Measurements from ENCODE around the gene MUC2.

MUC2 gene

GRCh38 chr11:1109101-1109917, 34.6 kb downstream of the MUC2 start:
- H3K27me3 ChIP-seq (ENCODE audit: control insufficient read depth in 3 of 3, insufficient read depth in 3 of 3, low read depth in 1 of 3, low read length in 3 of 3) = peaks cover 0 to 1% (median 0%) of the 10 kb centered on the region in 3 experiments
- H3K27ac ChIP-seq (replicated peaks; ENCODE audit: low read length) = no peak overlapping the region
- no peak overlapping the region for H3K4me3 ChIP-seq (ENCODE audit: low read length in 2 of 2)
- no peak overlapping the region for H2BK5ac ChIP-seq (ENCODE audit: low read length)
- no peaks in the 10 kb centered on the region for H3K79me1 ChIP-seq (ENCODE audit: low read depth, low read length)
- no peak overlapping the region for H2BK120ac ChIP-seq (ENCODE audit: low read depth, low read length)
- H3K36me3 ChIP-seq (replicated peaks in 1 of 2; ENCODE audit: control insufficient read depth in 2 of 2, insufficient read depth in 2 of 2, low read length in 2 of 2) = no peaks in the 10 kb centered on the region
- H3K18ac ChIP-seq (ENCODE audit: low read length) = peak overlapping the region; percentile 85
- no peak overlapping the region for H2AFZ ChIP-seq (ENCODE audit: low read length)
- H3K4ac ChIP-seq (ENCODE audit: low read length) = no peak overlapping the region
- peak overlapping the region; percentile 49 for H2BK15ac ChIP-seq (ENCODE audit: low read length)
- no peak overlapping the region for H3K23ac ChIP-seq (ENCODE audit: low read depth, low read length, poor library complexity)
- peak overlapping the region; percentile 22 for H2BK12ac ChIP-seq (ENCODE audit: low read length)
- peaks cover 0 to 7% of the 10 kb centered on the region in 2 donors for H3K9me3 ChIP-seq (replicated peaks in 1 of 2; ENCODE audit: control insufficient read depth in 2 of 2, insufficient read depth in 1 of 2, low read depth in 1 of 2, low read length in 2 of 2)
- H4K8ac ChIP-seq (ENCODE audit: low read depth, low read length) = no peak overlapping the region
- no peak overlapping the region for H3K9ac ChIP-seq (ENCODE audit: low read depth, low read length, poor library complexity)
- peak overlapping the region; percentile 71 for H3K14ac ChIP-seq (ENCODE audit: low read length)
- WGBS, 2 donors (ENCODE audit: extremely low coverage in 2 of 2, insufficient read length in 2 of 2, insufficient replicate concordance in 1 of 2) = no CpG with 5 or more reads among the region's 28 CpGs
- no peaks in the 10 kb centered on the region for H3K4me1 ChIP-seq (ENCODE audit: control insufficient read depth in 2 of 2, insufficient read depth in 1 of 2, low read depth in 1 of 2, low read length in 2 of 2)
- H2AK5ac ChIP-seq (ENCODE audit: low read depth, low read length) = peak overlapping the region; percentile 43
- H4K91ac ChIP-seq (ENCODE audit: low read depth, low read length, poor library complexity) = no peak overlapping the region
- no peak overlapping the region for H3K4me2 ChIP-seq (ENCODE audit: insufficient read depth, low read length, poor library complexity, severe bottlenecking)
- DNase-seq (ENCODE audit: low spot score) = no peak

GRCh38 chr11:1109918-1110705, 35.4 kb downstream of the MUC2 start:
- H3K36me3 ChIP-seq (replicated peaks in 1 of 2; ENCODE audit: control insufficient read depth in 2 of 2, insufficient read depth in 2 of 2, low read length in 2 of 2) = no peaks in the 10 kb centered on the region
- no peak overlapping the region for H2BK12ac ChIP-seq (ENCODE audit: low read length)
- no peak overlapping the region for H3K14ac ChIP-seq (ENCODE audit: low read length)
- H3K4me3 ChIP-seq (ENCODE audit: low read length in 2 of 2) = no peak overlapping the region
- H3K4me1 ChIP-seq (ENCODE audit: control insufficient read depth in 2 of 2, insufficient read depth in 1 of 2, low read depth in 1 of 2, low read length in 2 of 2) = no peaks in the 10 kb centered on the region
- H3K27me3 ChIP-seq (ENCODE audit: control insufficient read depth in 3 of 3, insufficient read depth in 3 of 3, low read depth in 1 of 3, low read length in 3 of 3) = peaks cover 0 to 1% (median 0%) of the 10 kb centered on the region in 3 experiments
- H2BK120ac ChIP-seq (ENCODE audit: low read depth, low read length) = no peak overlapping the region
- no peaks in the 10 kb centered on the region for H3K79me1 ChIP-seq (ENCODE audit: low read depth, low read length)
- no CpG with 5 or more reads among the region's 39 CpGs for WGBS, 2 donors (ENCODE audit: extremely low coverage in 2 of 2, insufficient read length in 2 of 2, insufficient replicate concordance in 1 of 2)
- DNase-seq (ENCODE audit: low spot score) = no peak
- H3K4ac ChIP-seq (ENCODE audit: low read length) = no peak overlapping the region
- H4K8ac ChIP-seq (ENCODE audit: low read depth, low read length) = no peak overlapping the region
- H3K27ac ChIP-seq (replicated peaks; ENCODE audit: low read length) = no peak overlapping the region
- H2AFZ ChIP-seq (ENCODE audit: low read length) = no peak overlapping the region
- H3K9me3 ChIP-seq (replicated peaks in 1 of 2; ENCODE audit: control insufficient read depth in 2 of 2, insufficient read depth in 1 of 2, low read depth in 1 of 2, low read length in 2 of 2) = peaks cover 0 to 5% of the 10 kb centered on the region in 2 donors
- H2BK15ac ChIP-seq (ENCODE audit: low read length) = peak overlapping the region; percentile 49
- no peak overlapping the region for H3K4me2 ChIP-seq (ENCODE audit: insufficient read depth, low read length, poor library complexity, severe bottlenecking)
- no peak overlapping the region for H3K23ac ChIP-seq (ENCODE audit: low read depth, low read length, poor library complexity)
- peak overlapping the region; percentile 85 for H3K18ac ChIP-seq (ENCODE audit: low read length)
- peak overlapping the region; percentile 43 for H2AK5ac ChIP-seq (ENCODE audit: low read depth, low read length)
- H4K91ac ChIP-seq (ENCODE audit: low read depth, low read length, poor library complexity) = no peak overlapping the region
- peak overlapping the region; percentile 53 for H2BK5ac ChIP-seq (ENCODE audit: low read length)
- no peak overlapping the region for H3K9ac ChIP-seq (ENCODE audit: low read depth, low read length, poor library complexity)

GRCh38 chr11:1111545-1112212, 37.0 kb downstream of the MUC2 start:
- H3K9me3 ChIP-seq (replicated peaks in 1 of 2; ENCODE audit: control insufficient read depth in 2 of 2, insufficient read depth in 1 of 2, low read depth in 1 of 2, low read length in 2 of 2) = peaks cover 0 to 4% of the 10 kb centered on the region in 2 donors
- H3K4ac ChIP-seq (ENCODE audit: low read length) = no peak overlapping the region
- no peaks in the 10 kb centered on the region for H3K4me1 ChIP-seq (ENCODE audit: control insufficient read depth in 2 of 2, insufficient read depth in 1 of 2, low read depth in 1 of 2, low read length in 2 of 2)
- DNase-seq (ENCODE audit: low spot score) = no peak
- H3K79me1 ChIP-seq (ENCODE audit: low read depth, low read length) = no peaks in the 10 kb centered on the region
- no peak overlapping the region for H2BK120ac ChIP-seq (ENCODE audit: low read depth, low read length)
- H3K23ac ChIP-seq (ENCODE audit: low read depth, low read length, poor library complexity) = peak overlapping the region; percentile 60
- H2BK12ac ChIP-seq (ENCODE audit: low read length) = no peak overlapping the region
- H2BK15ac ChIP-seq (ENCODE audit: low read length) = no peak overlapping the region
- peaks cover 0 to 3% (median 0%) of the 10 kb centered on the region in 3 experiments for H3K27me3 ChIP-seq (ENCODE audit: control insufficient read depth in 3 of 3, insufficient read depth in 3 of 3, low read depth in 1 of 3, low read length in 3 of 3)
- no peak overlapping the region for H4K91ac ChIP-seq (ENCODE audit: low read depth, low read length, poor library complexity)
- WGBS, 2 donors (ENCODE audit: extremely low coverage in 2 of 2, insufficient read length in 2 of 2, insufficient replicate concordance in 1 of 2) = no CpG with 5 or more reads among the region's 10 CpGs
- no peak overlapping the region for H2AK5ac ChIP-seq (ENCODE audit: low read depth, low read length)
- H3K4me2 ChIP-seq (ENCODE audit: insufficient read depth, low read length, poor library complexity, severe bottlenecking) = no peak overlapping the region
- H3K27ac ChIP-seq (replicated peaks; ENCODE audit: low read length) = no peak overlapping the region
- H2BK5ac ChIP-seq (ENCODE audit: low read length) = no peak overlapping the region
- no peak overlapping the region for H4K8ac ChIP-seq (ENCODE audit: low read depth, low read length)
- H3K4me3 ChIP-seq (ENCODE audit: low read length in 2 of 2) = no peak overlapping the region
- H3K18ac ChIP-seq (ENCODE audit: low read length) = peak overlapping the region; percentile 33
- H3K36me3 ChIP-seq (replicated peaks in 1 of 2; ENCODE audit: control insufficient read depth in 2 of 2, insufficient read depth in 2 of 2, low read length in 2 of 2) = no peaks in the 10 kb centered on the region
- no peak overlapping the region for H3K9ac ChIP-seq (ENCODE audit: low read depth, low read length, poor library complexity)
- H3K14ac ChIP-seq (ENCODE audit: low read length) = peak overlapping the region; percentile 67
- no peak overlapping the region for H2AFZ ChIP-seq (ENCODE audit: low read length)

Measured in neuronal stem cell (in vitro differentiated cells).